ENCODE results near the gene DNMT1. TPM values are rescaled to one million over a fixed set of nuclear protein-coding genes. Genes with fewer than 3 reads are reported as not detected.

The DNMT1 gene
- polyA plus RNA-seq, 3 donors, result 17.6 to 72.5 (median 19.0) TPM

DNA sequence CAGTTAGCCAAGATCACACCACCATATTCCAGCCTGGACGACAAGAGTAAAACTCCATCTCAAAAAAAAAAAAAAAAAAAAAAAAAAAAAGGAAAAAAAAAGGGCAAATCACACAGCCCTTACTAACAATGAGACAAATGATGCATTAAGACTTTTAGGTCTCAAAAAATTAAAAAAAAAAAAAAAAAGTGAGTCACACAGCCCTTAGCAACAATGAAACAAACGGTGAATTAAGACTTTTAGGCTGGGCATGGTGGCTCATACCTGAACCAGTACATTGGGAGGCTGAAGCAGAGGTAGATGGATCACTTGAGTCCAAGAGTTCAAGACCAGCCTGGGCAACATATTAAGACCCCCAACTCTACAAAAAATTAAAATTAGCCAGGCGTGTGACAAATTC, 42.7 kb downstream of the DNMT1 start:
- no peaks in the 10 kb centered on the region for H3K79me2 ChIP-seq (ENCODE audit: insufficient read depth, low read length)
- TF ChIP-seq, protein P1, sequence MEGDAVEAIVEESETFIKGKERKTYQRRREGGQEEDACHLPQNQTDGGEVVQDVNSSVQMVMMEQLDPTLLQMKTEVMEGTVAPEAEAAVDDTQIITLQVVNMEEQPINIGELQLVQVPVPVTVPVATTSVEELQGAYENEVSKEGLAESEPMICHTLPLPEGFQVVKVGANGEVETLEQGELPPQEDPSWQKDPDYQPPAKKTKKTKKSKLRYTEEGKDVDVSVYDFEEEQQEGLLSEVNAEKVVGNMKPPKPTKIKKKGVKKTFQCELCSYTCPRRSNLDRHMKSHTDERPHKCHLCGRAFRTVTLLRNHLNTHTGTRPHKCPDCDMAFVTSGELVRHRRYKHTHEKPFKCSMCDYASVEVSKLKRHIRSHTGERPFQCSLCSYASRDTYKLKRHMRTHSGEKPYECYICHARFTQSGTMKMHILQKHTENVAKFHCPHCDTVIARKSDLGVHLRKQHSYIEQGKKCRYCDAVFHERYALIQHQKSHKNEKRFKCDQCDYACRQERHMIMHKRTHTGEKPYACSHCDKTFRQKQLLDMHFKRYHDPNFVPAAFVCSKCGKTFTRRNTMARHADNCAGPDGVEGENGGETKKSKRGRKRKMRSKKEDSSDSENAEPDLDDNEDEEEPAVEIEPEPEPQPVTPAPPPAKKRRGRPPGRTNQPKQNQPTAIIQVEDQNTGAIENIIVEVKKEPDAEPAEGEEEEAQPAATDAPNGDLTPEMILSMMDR (IDR thresholded peaks at IDR 0.05), result no peak
- intact Hi-C loops (cut with micrococcal nuclease), result no loop called here
- H3K27me3 ChIP-seq (ENCODE audit: control insufficient read depth in 2 of 2, insufficient read depth in 2 of 2, low read length in 2 of 2), result no peaks in the 10 kb centered on the region
- DNase-seq, result no peak
- no peak overlapping the region for H3K4me2 ChIP-seq (replicated peaks; ENCODE audit: extremely low read depth, low read length, poor library complexity, severe bottlenecking)
- 100% methylated on average over 1 of the region's 3 CpGs for WGBS (ENCODE audit: insufficient coverage)
- no peaks in the 10 kb centered on the region for H3K27me3 Mint-ChIP-seq (ENCODE audit: low read depth in 3 of 3)
- no peak overlapping the region for H3K4me3 Mint-ChIP-seq
- H4K20me1 ChIP-seq (ENCODE audit: insufficient read depth, low read length), result no peaks in the 10 kb centered on the region
- no peaks in the 10 kb centered on the region for H3K9me3 Mint-ChIP-seq
- H3K27ac ChIP-seq (ENCODE audit: low read depth in 1 of 2, low read length in 2 of 2), result no peak overlapping the region
- H3K4me3 ChIP-seq (replicated peaks in 1 of 3; ENCODE audit: low read depth in 2 of 3, low read length in 3 of 3), result no peak overlapping the region
- H3K9me3 ChIP-seq (replicated peaks in 1 of 2; ENCODE audit: control insufficient read depth in 1 of 2, insufficient read depth in 1 of 2, low read length in 2 of 2), result no peaks in the 10 kb centered on the region
- no peaks in the 10 kb centered on the region for H3K4me1 ChIP-seq (ENCODE audit: control insufficient read depth in 1 of 2, insufficient read depth in 2 of 2, low read length in 2 of 2)
- peaks cover 79 to 99% of the 10 kb centered on the region in 2 donors for H3K36me3 Mint-ChIP-seq
- peaks cover 79 to 90% of the 10 kb centered on the region in 2 donors for H3K36me3 ChIP-seq (replicated peaks in 1 of 2; ENCODE audit: control insufficient read depth in 1 of 2, insufficient read depth in 2 of 2, low read length in 2 of 2)
- no peak overlapping the region for H2AFZ ChIP-seq (ENCODE audit: insufficient read depth, low read depth, low read length, poor library complexity, severe bottlenecking)
- no peak overlapping the region for H3K9ac ChIP-seq (ENCODE audit: insufficient read depth, low read length, poor library complexity, severe bottlenecking)
- peak overlapping the region in 4 of 7 donors; percentile 32 to 53 (median 42) for H3K27ac Mint-ChIP-seq
- no peaks in the 10 kb centered on the region for H3K4me1 Mint-ChIP-seq

DNA sequence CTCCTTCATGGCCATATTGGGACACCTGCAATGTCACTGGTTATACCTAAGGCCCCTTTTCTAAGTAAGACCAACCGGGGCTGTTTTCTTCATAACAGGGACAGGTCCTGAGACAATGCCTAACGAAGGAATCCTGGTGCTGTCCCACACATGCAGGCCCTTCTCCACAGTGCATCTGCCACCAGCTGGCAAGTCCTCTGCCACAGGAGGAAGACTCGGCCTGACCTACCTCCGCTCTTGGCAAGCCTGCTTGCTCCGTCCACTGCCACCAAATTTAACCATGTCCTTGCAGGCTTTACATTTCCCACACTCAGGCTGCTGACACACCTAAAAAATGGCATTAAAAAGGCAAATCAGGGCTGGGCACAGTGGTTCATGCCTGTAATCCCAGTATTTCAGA, 43.2 kb downstream of the DNMT1 start:
- Mint-ChIP-seq H3K27me3 (ENCODE audit: low read depth in 3 of 3) (no peaks in the 10 kb centered on the region), H3K9me3 (no peaks in the 10 kb centered on the region), H3K36me3 (peaks cover 78 to 99% of the 10 kb centered on the region in 2 donors), H3K4me1 (no peaks in the 10 kb centered on the region), H3K4me3 (no peak overlapping the region), H3K27ac (peak overlapping the region in 4 of 7 donors; percentile 9 to 52 (median 42))
- DNase-seq, result no peak
- no peaks in the 10 kb centered on the region for H3K27me3 ChIP-seq (ENCODE audit: control insufficient read depth in 2 of 2, insufficient read depth in 2 of 2, low read length in 2 of 2)
- H3K27ac ChIP-seq (ENCODE audit: low read depth in 1 of 2, low read length in 2 of 2), result peak overlapping the region in 1 of 2 donors; percentile 22
- H4K20me1 ChIP-seq (ENCODE audit: insufficient read depth, low read length), result no peaks in the 10 kb centered on the region
- WGBS (ENCODE audit: insufficient coverage), result 93% methylated on average over 5 of the region's 5 CpGs
- H3K4me2 ChIP-seq (replicated peaks; ENCODE audit: extremely low read depth, low read length, poor library complexity, severe bottlenecking), result no peak overlapping the region
- peaks cover 80 to 89% of the 10 kb centered on the region in 2 donors for H3K36me3 ChIP-seq (replicated peaks in 1 of 2; ENCODE audit: control insufficient read depth in 1 of 2, insufficient read depth in 2 of 2, low read length in 2 of 2)
- H3K9ac ChIP-seq (ENCODE audit: insufficient read depth, low read length, poor library complexity, severe bottlenecking), result no peak overlapping the region
- no peaks in the 10 kb centered on the region for H3K4me1 ChIP-seq (ENCODE audit: control insufficient read depth in 1 of 2, insufficient read depth in 2 of 2, low read length in 2 of 2)
- intact Hi-C loops (cut with micrococcal nuclease), result no loop called here
- H2AFZ ChIP-seq (ENCODE audit: insufficient read depth, low read depth, low read length, poor library complexity, severe bottlenecking), result no peak overlapping the region
- TF ChIP-seq, protein P1 (IDR thresholded peaks at IDR 0.05), result no peak
- H3K79me2 ChIP-seq (ENCODE audit: insufficient read depth, low read length), result peaks cover 4% of the 10 kb centered on the region
- no peak overlapping the region for H3K4me3 ChIP-seq (replicated peaks in 1 of 3; ENCODE audit: low read depth in 2 of 3, low read length in 3 of 3)
- no peaks in the 10 kb centered on the region for H3K9me3 ChIP-seq (replicated peaks in 1 of 2; ENCODE audit: control insufficient read depth in 1 of 2, insufficient read depth in 1 of 2, low read length in 2 of 2)

Data from CD14-positive monocyte (primary cell).